ENCODE measurements around the gene SLC45A2.
"Not testable (repeated sequence)": the region's sequence is repeated elsewhere in the genome, so short reads cannot be mapped to it uniquely, and the experiment has no call there.

The SLC45A2 gene

DNA sequence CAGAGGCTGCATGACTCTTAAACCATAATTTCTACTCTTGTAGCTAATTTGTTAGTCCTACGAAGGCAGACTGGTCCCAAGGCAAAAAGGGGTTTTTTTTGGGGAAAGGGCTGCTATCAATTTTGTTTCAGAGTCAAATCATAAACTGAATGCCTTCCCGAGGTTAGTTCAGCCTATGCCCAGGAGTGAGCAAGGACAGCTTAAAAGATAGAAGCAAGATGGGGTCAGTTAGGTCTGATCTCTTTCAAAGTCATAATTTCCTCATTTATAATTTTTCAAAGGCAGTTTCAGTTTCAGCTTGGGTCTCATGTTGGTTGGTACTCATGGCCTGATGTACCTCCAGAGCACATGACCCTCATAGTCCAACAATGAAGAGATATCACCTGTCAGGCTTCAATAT is 56.2 kb downstream of the SLC45A2 start:
- no peak overlapping the region for H3K4me3 ChIP-seq (ENCODE audit: low read length in 2 of 2)
- H3K9me3 ChIP-seq (ENCODE audit: control insufficient read depth in 2 of 2, low read length in 2 of 2), result no peaks in the 10 kb centered on the region
- H3K36me3 ChIP-seq (ENCODE audit: control insufficient read depth in 2 of 2, insufficient read depth in 2 of 2, low read length in 2 of 2), result no peaks in the 10 kb centered on the region
- H3K9ac ChIP-seq (ENCODE audit: low read length in 2 of 2), result no peak overlapping the region
- H3K27me3 ChIP-seq (ENCODE audit: control insufficient read depth in 1 of 2, insufficient read depth in 2 of 2, low read length in 2 of 2), result no peaks in the 10 kb centered on the region
- no peak overlapping the region for H3K27ac ChIP-seq (ENCODE audit: low read length)
- H3K4me1 ChIP-seq (ENCODE audit: control insufficient read depth, insufficient read depth, low read length), result no peaks in the 10 kb centered on the region

DNA sequence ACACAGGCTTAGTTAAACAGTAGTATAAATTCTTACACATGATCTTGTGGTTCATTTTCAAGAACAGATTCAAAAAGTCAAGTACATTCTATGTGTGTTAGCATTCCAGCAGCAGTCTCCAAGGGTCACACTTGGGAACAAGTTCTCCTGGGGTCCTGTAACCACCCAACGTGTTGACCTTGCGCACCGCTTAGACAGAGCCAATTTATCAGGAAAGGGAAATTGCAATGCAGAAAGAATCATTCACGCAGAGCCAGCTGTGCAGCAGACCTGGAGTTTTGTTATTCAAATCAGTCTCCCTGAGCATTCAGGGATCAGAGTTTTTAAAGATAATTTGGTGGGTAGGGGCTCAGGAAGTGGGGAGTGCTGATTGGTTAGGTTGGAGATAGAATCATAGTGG is 56.8 kb downstream of the SLC45A2 start:
- no peaks in the 10 kb centered on the region for H3K27me3 ChIP-seq (ENCODE audit: control insufficient read depth in 1 of 2, insufficient read depth in 2 of 2, low read length in 2 of 2)
- H3K36me3 ChIP-seq (ENCODE audit: control insufficient read depth in 2 of 2, insufficient read depth in 2 of 2, low read length in 2 of 2), result no peaks in the 10 kb centered on the region
- no peaks in the 10 kb centered on the region for H3K4me1 ChIP-seq (ENCODE audit: control insufficient read depth, insufficient read depth, low read length)
- H3K9me3 ChIP-seq (ENCODE audit: control insufficient read depth in 2 of 2, low read length in 2 of 2), result no peaks in the 10 kb centered on the region
- H3K9ac ChIP-seq (ENCODE audit: low read length in 2 of 2), result no peak overlapping the region
- H3K4me3 ChIP-seq (ENCODE audit: low read length in 2 of 2), result no peak overlapping the region
- H3K27ac ChIP-seq (ENCODE audit: low read length), result no peak overlapping the region

DNA sequence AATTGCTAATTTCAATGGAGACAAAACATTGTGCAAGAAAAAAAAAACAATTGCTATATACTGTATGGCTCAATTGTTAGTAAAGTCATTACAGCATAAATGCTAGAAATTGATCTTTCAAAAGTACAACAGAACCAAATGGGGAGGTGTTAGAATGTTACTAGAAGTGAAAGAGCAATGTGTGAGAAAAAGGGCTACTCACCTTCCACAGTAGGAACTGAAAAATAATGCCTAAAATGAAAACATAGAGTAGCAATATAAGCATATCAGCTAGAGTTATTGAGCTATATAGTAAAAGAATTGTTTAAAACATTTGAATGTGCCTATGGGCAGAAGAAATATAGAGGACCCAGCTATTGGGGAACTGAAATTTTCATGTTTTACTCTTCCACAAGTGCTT is 59.2 kb downstream of the SLC45A2 start:
- Histone ChIP-seq H3K4me3 (ENCODE audit: low read length in 2 of 2) (no peak overlapping the region), H3K9ac (ENCODE audit: low read length in 2 of 2) (no peak overlapping the region), H3K9me3 (ENCODE audit: control insufficient read depth in 2 of 2, low read length in 2 of 2) (no peaks in the 10 kb centered on the region), H3K4me1 (ENCODE audit: control insufficient read depth, insufficient read depth, low read length) (no peaks in the 10 kb centered on the region), H3K27ac (ENCODE audit: low read length) (no peak overlapping the region), H3K27me3 (ENCODE audit: control insufficient read depth in 1 of 2, insufficient read depth in 2 of 2, low read length in 2 of 2) (no peaks in the 10 kb centered on the region), H3K36me3 (ENCODE audit: control insufficient read depth in 2 of 2, insufficient read depth in 2 of 2, low read length in 2 of 2) (no peaks in the 10 kb centered on the region)

DNA sequence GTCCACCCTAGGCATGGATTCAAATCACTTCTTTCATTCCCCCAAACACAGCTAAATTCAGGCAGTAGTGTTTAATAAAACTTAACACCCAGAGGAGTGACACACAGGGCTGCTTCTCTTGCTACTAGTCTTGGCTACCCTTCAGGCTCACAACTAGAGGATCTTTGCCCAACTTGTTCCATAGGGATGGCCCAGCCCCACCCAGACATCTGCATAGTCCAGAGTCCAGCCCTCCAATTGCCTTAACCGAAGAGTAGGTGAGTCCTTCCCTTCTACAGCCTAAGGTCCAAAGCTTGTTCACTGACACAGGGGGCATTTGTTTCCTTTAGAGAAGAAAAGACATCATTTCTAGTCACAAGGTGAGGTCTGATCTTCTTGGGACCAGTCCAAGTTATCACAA is 63.5 kb downstream of the SLC45A2 start:
- peaks cover 3% of the 10 kb centered on the region in 2 donors for H3K9me3 ChIP-seq (ENCODE audit: control insufficient read depth in 2 of 2, low read length in 2 of 2)

DNA sequence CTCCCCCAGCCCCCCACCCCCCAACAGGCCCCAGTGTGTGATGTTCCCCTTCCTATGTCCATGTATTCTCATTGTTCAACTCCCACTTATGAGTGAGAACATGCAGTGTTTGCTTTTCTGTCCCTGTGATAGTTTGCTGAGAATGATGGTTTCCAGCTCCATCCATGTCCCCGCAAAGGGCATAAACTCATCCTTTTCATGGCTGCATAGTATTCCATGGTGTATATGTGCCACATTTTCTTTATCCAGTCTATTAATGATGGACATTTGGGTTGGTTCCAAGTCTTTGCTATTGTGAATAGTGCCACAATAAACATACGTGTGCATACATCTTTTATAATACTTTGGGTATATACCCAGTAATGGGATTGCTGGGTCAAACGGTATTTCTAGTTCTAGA is 69.6 kb downstream of the SLC45A2 start:
- H3K4me1 ChIP-seq (ENCODE audit: control insufficient read depth, insufficient read depth, low read length); H3K36me3 ChIP-seq (ENCODE audit: control insufficient read depth in 2 of 2, insufficient read depth in 2 of 2, low read length in 2 of 2); H3K27ac ChIP-seq (ENCODE audit: low read length); H3K27me3 ChIP-seq (ENCODE audit: control insufficient read depth in 1 of 2, insufficient read depth in 2 of 2, low read length in 2 of 2); H3K4me3 ChIP-seq (ENCODE audit: low read length in 2 of 2); H3K9ac ChIP-seq (ENCODE audit: low read length in 2 of 2); H3K9me3 ChIP-seq (ENCODE audit: control insufficient read depth in 2 of 2, low read length in 2 of 2): not testable (repeated sequence)

More for the DNA sequence above, 63.5 kb downstream of the SLC45A2 start:
- no peak overlapping the region for H3K9ac ChIP-seq (ENCODE audit: low read length in 2 of 2)
- H3K36me3 ChIP-seq (ENCODE audit: control insufficient read depth in 2 of 2, insufficient read depth in 2 of 2, low read length in 2 of 2), result no peaks in the 10 kb centered on the region
- no peak overlapping the region for H3K4me3 ChIP-seq (ENCODE audit: low read length in 2 of 2)
- no peaks in the 10 kb centered on the region for H3K4me1 ChIP-seq (ENCODE audit: control insufficient read depth, insufficient read depth, low read length)
- H3K27me3 ChIP-seq (ENCODE audit: control insufficient read depth in 1 of 2, insufficient read depth in 2 of 2, low read length in 2 of 2), result no peaks in the 10 kb centered on the region
- H3K27ac ChIP-seq (ENCODE audit: low read length), result no peak overlapping the region

DNA sequence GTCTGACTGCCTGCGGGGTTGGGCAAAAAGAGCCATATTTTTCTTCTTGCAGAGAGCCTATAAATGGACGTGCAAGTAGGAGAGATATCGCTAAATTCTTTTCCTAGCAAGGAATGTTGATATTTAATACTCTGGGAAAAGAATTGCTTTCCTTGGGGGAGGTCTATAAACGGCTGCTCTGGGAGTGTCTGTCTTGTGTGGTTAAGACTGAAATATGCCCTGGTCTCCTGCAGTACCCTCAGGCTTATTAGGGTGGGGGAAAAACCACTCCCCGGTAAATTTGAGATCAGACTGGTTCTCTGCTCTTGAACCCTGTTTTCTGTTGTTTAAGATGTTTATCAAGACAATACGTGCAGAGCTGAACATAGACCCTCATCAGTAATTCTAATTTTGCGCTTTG is 78.2 kb downstream of the SLC45A2 start:
- H3K9ac ChIP-seq (ENCODE audit: low read length in 2 of 2); H3K36me3 ChIP-seq (ENCODE audit: control insufficient read depth in 2 of 2, insufficient read depth in 2 of 2, low read length in 2 of 2); H3K9me3 ChIP-seq (ENCODE audit: control insufficient read depth in 2 of 2, low read length in 2 of 2); H3K4me1 ChIP-seq (ENCODE audit: control insufficient read depth, insufficient read depth, low read length); H3K27me3 ChIP-seq (ENCODE audit: control insufficient read depth in 1 of 2, insufficient read depth in 2 of 2, low read length in 2 of 2); H3K4me3 ChIP-seq (ENCODE audit: low read length in 2 of 2); H3K27ac ChIP-seq (ENCODE audit: low read length): not testable (repeated sequence)

DNA sequence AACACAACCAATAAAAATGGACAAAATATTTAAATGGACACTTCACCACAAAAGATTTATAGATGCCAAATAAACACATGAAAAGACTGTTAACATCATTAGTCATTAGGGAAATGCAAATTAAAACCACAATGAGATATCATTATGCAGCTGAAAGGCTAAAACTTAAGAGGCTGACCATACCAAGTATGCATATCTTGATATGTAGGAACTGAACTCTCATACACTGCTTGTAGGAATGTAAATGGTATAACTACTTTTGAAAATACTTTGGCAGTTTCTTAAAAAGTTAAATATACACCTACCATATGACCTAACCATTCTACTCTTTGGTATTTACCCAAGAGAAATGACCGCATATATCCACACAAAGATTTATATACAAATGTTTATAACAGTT is 79.1 kb downstream of the SLC45A2 start:
- Histone ChIP-seq H3K4me1 (ENCODE audit: control insufficient read depth, insufficient read depth, low read length) (no peaks in the 10 kb centered on the region), H3K27ac (ENCODE audit: low read length) (no peak overlapping the region), H3K4me3 (ENCODE audit: low read length in 2 of 2) (no peak overlapping the region), H3K36me3 (ENCODE audit: control insufficient read depth in 2 of 2, insufficient read depth in 2 of 2, low read length in 2 of 2) (no peaks in the 10 kb centered on the region), H3K9me3 (ENCODE audit: control insufficient read depth in 2 of 2, low read length in 2 of 2) (peaks cover 0 to 8% of the 10 kb centered on the region in 2 donors), H3K27me3 (ENCODE audit: control insufficient read depth in 1 of 2, insufficient read depth in 2 of 2, low read length in 2 of 2) (no peaks in the 10 kb centered on the region), H3K9ac (ENCODE audit: low read length in 2 of 2) (no peak overlapping the region)

DNA sequence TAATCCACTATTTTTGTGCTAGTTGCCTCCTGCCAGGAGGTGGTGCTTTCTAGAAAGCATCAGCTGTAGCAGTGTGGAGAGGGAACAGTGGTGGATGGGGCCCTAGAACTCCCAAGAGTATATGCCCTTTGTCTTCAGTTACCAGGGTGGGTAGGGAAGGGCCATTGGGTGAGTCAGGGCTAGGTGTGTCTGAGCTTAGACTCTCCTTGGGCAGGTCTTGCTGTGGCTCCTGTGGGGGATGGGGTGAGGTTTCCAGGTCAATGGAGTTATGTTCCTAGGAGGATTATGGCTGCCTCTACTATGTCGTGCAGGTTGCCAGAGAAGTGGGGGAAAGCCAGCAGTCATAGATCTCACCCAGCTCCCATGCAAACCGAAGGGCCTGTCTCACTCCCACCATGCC is 81.4 kb downstream of the SLC45A2 start:
- Histone ChIP-seq H3K4me1 (ENCODE audit: control insufficient read depth, insufficient read depth, low read length) (no peaks in the 10 kb centered on the region), H3K27me3 (ENCODE audit: control insufficient read depth in 1 of 2, insufficient read depth in 2 of 2, low read length in 2 of 2) (no peaks in the 10 kb centered on the region), H3K9ac (ENCODE audit: low read length in 2 of 2) (no peak overlapping the region), H3K9me3 (ENCODE audit: control insufficient read depth in 2 of 2, low read length in 2 of 2) (peaks cover 0 to 8% of the 10 kb centered on the region in 2 donors), H3K4me3 (ENCODE audit: low read length in 2 of 2) (no peak overlapping the region), H3K27ac (ENCODE audit: low read length) (no peak overlapping the region), H3K36me3 (ENCODE audit: control insufficient read depth in 2 of 2, insufficient read depth in 2 of 2, low read length in 2 of 2) (no peaks in the 10 kb centered on the region)

DNA sequence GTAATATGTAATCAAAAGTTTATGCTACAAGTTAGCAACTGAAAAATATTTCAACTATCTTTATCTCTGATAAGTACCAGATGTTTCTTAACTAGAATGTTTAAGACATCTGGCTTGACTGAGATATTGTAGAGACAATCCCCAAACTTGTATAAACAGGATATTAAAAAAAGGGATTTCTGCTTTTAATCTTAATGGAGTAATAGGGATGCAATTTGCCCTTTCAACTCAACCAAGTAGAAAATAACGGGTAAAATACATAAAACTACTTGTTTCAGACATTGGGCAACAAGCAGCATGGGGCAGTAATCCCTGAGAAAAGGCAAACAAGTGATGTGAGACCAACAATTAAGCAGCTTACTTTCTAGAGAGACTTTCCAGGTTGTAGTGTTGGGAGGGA is 83.3 kb downstream of the SLC45A2 start:
- H3K9me3 ChIP-seq (ENCODE audit: control insufficient read depth in 2 of 2, low read length in 2 of 2), result peaks cover 0 to 6% of the 10 kb centered on the region in 2 donors
- H3K4me1 ChIP-seq (ENCODE audit: control insufficient read depth, insufficient read depth, low read length), result no peaks in the 10 kb centered on the region
- no peak overlapping the region for H3K9ac ChIP-seq (ENCODE audit: low read length in 2 of 2)
- no peaks in the 10 kb centered on the region for H3K36me3 ChIP-seq (ENCODE audit: control insufficient read depth in 2 of 2, insufficient read depth in 2 of 2, low read length in 2 of 2)
- H3K4me3 ChIP-seq (ENCODE audit: low read length in 2 of 2), result no peak overlapping the region
- H3K27ac ChIP-seq (ENCODE audit: low read length), result no peak overlapping the region
- H3K27me3 ChIP-seq (ENCODE audit: control insufficient read depth in 1 of 2, insufficient read depth in 2 of 2, low read length in 2 of 2), result no peaks in the 10 kb centered on the region
